NCI-H2196 treated with DMSO at 0.1 percent for 48 hours (cell line): ENCODE results near the gene MT1B.

Experiments
- DNase-seq: peaks from one replicate; lab custom pipeline; 2025; ENCODE audit not compliant: unreplicated experiment; lab: John Stamatoyannopoulos, UW

Gene MT1B

DNA sequence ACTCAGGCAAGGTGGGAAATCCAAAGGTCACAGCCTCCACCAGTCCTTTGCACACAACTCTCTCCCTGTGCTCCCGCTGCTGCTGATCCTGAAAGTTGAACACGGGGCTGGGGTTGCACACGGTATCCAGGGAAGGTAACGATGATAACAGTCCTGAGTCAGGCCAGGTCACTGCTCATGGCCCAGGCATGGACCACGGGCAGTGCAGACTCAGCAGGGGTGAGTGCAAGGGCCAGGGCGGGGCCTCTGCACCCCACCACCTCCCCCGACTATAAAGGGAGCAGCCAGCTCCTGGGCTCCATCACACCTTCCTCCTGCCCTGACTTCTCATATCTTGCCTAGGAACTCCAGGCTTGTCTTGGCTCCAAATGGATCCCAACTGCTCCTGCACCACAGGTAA, at the start of gene MT1B:
TSS of gene MT1B (plus strand) at position 301 of the 400 bp plus-strand sequence. CDS start at position 369, 68 bp downstream.
- no peak for DNase-seq

DNA sequence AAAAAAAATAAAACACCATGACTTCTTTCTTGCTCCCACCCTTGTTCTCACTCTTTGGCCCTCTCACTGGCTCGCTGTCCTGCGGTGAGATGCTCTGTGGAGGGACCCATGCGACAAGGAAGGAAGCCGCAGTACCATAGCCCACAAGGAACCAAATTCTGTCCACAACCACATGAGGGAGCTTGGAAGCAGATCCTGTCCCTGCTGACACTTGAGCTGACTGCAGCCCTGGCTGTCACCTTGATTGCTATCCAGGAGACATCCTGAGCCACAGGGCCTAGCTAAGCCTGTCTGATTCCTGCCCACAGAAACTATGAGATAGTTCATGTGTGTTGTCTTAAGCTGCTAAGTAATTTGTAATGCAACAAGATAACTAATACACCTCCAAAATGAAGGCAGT, 48.1 kb upstream of the MT1B start:
- no peak for DNase-seq

DNA sequence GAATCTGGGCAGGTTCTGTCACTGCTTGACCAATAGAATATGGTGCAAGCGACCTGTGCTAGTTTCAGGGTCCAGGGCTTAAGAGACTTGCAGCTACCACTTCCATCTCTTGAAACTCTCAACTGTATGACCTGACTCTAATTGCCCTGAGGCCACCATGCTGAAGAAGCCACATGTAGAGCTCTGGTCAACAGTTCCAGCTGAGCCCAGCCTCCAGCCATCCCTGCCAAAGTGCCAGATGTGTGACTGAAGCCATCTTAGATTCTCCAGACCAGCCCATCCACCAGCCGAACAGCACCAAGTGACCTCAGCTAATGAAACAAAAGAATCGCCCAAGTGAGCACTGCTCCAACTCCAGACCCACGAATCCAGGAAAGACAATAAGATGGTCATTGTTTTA, 46.7 kb upstream of the MT1B start:
- no peak for DNase-seq

DNA sequence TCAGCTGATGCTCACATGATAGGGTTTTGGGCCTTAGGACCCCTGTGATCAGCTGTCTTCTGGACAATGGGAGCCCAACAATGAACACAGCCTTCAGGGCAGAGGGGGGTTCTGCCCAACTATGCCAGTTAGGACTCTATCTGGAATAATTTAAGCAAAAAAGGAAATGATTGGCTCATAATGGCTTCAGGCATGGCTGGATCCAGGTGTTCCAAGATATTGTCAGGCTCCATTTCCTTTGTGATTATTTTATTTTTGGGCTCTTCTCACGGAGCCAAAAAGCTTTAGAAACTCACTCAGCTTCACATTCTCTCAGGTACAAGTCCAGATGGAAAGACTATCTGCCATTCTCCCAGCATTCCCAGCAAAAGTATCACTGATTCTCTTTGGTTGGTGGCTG, 46.2 kb upstream of the MT1B start:
- no peak for DNase-seq

DNA sequence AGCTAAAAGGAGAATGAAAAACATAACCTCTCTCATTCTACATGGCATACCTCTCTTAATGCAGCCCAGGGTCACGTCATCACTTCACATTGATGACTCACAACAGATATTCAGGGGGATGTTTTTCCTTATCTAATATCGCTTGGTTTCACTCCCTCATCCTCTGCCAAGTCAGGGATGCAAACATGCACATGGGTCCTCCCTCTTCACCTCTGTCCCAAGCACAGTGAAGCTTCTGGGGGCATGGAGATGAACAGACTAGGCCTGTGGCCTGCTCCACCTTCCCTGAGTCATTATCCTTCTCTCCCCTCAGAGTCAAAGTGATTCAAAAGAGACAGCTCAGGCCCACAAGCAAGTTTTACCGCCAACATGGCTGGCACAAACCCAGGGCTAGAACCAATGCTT, 45.6 kb upstream of the MT1B start:
- DNase-seq = no peak

DNA sequence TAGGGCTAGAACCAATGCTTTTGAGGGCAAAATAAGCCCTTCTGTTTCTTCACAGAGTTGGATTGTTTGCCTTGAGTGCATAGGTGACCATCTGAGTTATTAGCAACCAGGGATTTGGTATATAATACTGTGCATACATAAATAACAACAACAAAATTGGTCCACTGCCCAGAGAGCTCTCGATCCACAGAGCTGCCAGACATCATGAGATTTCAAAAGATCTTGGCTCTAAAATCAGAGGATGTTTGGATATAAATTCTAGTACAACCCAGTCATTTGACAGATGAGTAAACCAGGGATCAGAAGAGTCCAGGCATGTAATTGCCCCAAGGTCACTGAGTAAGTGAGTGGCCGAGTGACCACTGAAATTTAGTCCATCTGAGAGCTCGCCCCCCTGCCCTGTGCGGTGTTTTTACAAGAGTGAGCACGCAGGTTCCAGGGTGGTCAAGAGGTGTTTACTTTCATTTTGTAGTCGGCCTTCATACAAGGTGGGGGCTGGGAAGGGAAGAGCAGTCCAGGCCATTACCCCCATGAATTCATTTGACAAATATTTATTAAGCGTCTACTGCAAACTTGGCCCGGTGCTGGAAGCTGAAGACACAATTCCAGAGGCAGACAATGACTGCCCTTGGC, 45.1 kb upstream of the MT1B start:
- DNase-seq = peak; percentile 25

DNA sequence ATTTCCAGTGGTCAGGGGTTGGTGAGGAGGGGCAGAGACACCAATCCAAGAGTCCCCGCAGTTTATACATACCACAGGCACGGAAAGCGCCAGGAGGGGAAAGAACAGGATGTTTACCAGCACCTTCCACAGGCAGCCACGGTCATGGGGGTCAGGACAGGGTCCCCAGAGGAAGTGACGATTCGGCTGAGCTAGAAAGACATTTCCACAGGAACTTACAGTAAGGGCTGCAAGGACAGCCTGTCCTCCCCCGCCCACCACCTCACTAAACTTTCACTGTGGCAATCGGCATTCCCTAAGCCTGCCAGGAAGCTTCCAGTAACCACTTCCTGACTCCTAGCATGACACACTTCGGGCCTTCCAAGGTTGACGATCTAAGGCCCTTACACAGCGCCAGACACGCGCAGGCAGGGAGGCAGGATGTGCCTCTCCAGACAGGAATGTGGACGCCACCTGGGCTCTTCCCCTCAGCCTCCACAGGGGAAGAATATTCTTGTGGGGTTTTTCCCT, 44.5 kb upstream of the MT1B start:
- DNase-seq = no peak

DNA sequence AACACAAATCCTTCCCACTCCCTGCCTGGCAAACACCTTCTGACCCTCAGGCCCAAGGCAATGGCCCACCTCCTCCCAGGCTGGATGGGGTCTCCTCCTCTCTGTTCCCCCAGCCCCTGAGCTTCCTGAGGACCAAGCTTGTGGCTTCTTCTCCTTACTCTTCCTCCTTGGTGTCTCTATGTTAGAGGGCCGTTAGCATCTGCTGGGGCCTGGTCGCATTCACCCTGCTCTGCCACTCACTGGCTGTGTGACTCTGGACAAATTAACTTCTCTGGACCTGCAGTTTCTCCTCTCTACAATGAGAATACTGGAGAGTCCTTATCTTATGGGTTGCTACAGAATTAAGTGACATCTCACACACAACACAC, 44.0 kb upstream of the MT1B start:
- no peak for DNase-seq

DNA sequence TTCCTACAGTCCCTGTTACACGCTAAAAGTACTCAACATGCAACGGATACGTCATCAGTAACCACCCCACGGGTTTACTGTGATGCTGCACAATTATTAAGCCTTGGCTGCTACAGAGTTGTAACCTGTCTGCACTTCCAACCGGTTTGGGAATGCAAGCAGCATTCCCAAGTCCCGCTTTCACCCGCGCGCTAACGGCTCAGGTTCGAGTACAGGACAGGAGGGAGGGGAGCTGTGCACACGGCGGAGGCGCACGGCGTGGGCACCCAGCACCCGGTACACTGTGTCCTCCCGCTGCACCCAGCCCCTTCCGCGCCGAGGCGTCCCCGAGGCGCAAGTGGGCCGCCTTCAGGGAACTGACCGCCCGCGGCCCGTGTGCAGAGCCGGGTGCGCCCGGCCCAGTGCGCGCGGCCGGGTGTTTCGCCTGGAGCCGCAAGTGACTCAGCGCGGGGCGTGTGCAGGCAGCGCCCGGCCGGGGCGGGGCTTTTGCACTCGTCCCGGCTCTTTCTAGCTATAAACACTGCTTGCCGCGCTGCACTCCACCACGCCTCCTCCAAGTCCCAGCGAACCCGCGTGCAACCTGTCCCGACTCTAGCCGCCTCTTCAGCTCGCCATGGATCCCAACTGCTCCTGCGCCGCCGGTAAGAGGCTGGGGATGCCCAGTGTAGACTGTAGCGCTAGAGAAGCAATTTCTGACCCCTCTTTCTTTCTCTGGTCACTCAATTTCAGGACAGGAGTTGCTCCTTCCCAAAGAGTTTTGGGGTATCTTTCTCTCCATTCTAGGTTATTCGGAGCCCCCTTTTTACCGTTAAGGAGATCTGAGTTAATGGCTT, 43.4 kb upstream of the MT1B start, which contains the start of gene MT2A:
TSS of gene MT2A (plus strand) at position 542 of the 833 bp plus-strand sequence. CDS start at position 614, 72 bp downstream.
- DNase-seq = peak; percentile 69

DNA sequence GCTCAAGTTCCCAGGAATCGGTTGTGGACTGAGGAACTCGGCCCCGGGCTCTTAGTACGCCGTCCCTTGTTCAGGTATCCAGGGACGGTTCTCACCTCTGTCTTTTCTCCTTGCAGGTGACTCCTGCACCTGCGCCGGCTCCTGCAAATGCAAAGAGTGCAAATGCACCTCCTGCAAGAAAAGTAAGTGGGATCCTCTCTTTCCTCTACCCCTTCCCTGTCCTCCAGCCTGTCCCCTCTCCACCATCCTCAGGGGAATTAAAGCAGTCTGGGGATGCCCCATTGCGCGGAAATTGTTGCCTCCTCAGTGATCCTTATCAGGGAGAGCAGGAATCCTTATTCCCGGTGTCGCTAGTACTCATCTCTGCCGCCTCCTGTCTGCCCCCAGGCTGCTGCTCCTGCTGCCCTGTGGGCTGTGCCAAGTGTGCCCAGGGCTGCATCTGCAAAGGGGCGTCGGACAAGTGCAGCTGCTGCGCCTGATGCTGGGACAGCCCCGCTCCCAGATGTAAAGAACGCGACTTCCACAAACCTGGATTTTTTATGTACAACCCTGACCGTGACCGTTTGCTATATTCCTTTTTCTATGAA, 42.7 kb upstream of the MT1B start:
- no peak for DNase-seq

DNA sequence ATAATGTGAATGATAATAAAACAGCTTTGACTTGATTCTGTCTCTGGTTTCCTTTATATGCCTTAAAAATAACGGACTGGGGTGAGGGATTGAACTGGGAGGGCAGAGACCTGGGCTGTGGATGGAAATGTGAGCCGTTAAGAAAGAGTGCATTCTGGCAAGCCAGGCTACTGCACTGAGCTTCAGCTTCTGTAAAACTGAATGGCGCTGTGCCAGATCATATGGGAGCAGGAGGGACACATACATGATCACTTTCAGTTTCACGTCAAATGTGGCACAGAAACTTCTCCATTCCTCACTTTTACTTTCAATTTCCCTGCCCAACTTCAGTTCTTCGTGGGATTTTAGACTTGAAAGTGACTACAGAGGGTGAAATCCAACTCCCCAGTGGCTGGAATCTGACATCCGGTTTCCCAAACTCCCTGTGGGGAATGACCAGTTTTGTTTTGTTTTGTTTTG, 42.2 kb upstream of the MT1B start:
- no peak for DNase-seq

DNA sequence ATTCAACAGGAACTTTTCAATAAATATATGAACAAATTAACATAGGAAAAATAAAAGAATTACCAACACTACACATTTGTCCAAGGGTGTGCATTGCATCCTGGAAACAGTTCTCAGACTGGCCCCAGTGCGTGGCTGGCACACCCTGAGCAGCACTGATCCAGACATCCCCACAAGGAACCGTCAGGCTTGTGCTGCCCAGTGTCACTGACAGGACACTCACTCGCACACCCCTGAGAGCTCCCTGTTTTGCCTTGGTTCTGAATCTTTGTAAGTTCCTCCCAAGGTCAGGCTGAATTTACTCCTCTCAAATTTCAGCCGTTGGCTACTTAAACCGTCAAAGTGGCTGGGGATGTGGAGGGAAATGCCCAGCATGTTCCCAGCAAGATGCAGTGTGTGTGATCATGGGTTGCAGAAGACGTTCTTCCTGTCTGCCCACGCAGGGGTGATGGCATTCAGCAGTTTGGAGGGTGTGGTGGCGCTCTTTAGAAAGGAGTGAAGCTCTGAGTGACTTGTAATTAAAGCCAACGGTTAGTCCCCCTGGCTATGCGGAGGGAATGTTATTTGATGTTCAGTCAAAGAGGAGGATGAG, 41.6 kb upstream of the MT1B start:
- no peak for DNase-seq

DNA sequence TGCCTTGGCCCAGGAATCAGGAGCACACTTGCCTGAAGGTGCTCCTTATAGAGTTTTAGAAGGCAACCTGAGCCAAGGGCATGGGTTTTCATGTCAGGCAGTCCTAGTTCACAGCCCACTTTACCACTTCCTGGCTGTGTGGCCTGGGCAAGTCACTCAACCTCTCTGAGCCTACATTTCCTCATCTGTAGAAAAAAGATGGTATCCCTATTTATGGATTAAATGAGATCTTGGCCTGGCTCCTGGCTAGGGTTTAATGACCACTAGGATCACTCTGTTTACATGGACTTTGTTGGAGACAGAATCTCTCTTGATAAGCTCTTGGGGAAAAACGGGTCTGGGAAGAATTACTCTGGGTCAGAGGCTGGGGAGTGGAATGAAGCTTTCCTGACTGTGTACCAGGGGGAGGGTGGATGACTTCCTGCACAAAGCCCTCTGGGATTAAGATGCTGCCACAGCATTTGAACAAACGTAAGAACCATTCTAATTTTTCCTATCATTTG, 41.0 kb upstream of the MT1B start:
- no peak for DNase-seq

DNA sequence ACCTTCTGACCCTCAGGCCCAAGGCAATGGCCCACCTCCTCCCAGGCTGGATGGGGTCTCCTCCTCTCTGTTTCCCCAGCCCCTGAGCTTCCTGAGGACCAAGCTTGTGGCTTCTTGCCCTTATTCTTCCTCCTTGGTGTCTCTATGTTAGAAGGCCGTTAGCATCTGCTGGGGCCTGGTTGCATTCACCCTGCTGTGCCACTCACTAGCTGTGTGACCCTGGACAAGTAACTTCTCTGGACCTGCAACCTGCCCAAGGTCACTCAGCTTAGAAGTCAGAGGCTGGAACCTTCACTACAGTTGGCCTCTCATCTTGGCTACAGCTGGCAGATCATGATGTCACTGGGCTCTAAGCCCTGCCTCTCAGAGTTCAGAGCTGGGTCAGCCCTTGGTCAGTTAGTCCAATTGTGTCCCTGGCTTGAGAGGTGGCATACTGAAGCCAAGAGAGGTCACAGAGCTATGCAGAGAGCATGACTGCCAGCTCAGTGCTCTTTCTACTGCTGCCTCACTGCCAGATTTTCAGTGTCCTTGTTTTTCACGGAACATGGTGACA, 40.3 kb upstream of the MT1B start:
- no peak for DNase-seq

DNA sequence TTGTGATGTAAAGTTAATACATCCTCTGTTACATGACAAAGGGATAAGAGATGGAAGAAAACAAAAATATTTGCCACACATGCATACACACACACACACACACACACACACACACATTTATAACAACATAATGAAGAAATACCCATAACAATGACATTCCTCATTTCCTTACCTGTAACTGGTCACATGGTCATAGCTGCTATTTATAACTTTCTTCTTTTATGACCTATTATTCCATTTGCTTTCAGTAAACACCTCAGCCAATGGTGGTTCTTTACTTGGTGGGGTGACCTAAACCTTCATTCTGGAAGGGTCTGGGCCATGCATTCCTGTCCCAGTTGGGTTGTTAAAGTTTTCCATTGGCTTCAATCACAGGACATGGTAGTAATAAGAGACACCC, 38.0 kb upstream of the MT1B start:
- no peak for DNase-seq

DNA sequence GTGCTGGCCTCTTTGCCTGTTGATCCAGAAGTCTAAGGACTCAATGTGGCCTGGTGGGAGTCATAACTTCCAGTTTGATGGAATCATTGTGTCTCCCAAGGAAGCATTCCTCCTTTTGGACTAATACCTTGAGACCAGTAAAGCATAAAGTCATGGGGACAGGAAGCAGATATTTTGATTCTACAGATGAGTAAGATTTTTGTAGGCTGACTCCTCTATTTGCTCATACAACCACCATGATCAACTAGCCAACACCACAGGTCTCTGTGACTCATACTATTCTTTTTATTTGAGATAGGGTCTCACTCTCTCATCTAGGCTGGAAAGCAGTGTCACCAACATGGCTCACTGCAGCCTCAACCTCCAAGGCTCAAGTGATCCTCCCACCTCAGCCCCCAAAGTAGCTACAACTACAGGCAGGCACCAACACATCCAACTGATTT, 37.1 kb upstream of the MT1B start:
- no peak for DNase-seq

DNA sequence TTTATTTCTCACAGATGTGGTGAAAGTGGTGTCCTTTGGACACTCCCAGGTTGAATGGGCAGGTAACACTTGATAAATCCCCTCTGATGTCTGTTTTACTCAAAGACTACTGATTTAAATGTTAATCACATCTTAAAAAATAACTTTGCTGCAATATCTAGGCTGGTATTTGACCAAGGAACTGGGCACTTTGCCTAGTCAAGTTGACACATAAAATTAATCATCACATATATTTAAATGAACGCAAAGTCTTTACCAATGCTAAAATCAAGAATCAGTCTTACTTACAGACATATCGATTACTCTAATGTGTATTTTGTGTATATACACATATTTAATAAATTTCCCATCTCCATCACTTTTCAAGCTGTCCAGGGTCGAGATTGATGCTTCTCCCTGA, 36.3 kb upstream of the MT1B start:
- no peak for DNase-seq

DNA sequence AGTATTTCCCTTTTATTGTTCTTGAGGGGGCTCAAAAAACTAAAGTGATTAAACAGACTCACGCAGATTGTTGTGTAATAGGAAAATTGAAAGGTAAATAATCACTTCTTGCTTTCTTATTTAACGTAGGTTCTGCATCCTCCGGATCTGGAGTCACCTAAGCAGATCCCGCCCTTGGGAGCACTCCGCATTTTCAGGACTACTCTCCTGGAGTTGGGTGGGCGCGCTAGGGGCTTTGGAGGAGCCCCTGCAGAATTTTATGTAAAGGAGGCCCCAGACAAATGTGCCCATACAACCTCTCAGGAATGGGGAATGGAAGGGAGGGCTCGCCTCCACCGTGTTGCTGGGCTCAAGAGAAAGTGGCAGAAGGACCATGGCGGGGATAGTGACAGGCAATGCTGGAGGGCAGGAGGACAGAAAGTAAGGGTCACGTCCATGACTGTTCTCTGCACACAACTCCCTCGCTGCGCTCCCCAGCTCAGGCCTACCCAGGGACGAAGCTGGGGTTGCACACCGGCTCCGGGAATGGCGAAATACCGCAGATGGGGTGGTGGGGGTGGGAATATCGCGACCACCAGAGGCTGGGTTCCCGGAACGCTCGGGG, 35.0 kb upstream of the MT1B start:
- DNase-seq = no peak

DNA sequence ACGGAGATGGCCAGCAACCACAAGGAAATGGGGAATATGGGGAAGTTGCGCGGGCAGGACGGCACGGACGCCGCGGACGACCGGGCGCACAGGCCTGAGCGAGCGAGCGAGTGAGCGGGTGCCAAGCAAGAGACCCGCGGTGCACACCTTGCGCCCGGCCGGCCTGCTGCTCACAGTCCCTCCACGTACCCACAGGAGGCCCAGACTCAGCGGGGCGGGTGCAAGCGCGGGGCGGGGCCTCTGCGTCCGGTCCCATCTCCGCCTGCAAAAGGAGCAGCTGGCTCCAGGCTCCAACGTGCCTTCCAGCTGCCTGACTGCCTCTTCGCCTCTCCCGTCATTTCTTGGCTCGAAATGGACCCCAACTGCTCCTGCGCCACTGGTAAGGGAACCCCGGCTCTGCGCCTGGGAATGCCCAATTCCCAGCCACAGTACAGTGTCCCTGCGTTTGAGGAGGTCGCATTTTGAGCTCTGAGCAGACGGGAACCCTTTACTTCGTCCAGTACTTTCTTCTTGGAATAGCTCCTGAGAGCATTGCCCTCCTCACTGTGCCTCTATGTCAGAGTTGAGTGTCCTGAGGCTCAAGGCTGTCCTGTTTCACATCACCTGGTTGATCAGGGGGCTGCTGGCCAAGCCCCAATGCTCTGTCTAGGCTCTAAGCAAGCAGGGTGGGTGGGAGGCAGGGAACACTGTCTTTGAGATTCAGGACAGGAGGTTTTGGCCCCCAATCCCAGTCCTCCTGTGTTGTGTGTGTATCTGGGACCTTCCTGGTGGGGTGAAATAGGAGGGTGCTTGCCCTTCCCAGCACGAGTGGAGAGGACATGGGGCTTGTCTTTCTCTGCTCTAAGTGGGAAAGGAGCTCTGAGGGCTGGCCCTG, 34.2 kb upstream of the MT1B start:
- no peak for DNase-seq

DNA sequence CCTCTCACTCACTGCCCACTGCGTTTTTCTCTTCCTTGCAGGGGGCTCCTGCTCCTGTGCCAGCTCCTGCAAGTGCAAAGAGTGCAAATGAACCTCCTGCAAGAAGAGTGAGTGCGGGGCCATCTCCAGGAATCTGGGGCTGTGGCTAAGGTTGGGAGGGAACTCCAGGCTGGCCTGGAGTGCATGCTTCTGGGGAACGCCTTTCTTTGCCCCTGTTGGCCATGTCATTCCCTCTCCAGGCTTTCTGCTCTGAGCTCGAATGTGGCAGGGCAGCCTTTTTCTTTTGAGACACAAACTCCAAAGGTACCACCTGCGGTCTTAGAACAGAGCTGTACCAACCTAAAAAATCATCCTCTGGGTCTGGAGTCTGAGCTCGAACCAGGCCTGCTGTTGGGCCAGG, 33.5 kb upstream of the MT1B start:
- DNase-seq = no peak
